Astrocyte (in vitro differentiated cells and primary cell): ENCODE results near the gene CDT1.

ENCODE experiments used
- EZH2 ChIP-seq: IDR thresholded peaks from 2 replicates; pipeline ENCODE4 v1.6.1; 2012; ENCODE audit warnings: mild to moderate bottlenecking, low read length, inconsistent platforms; ENCODE audit not compliant: insufficient read depth
- TF ChIP-seq, protein P1 (sequence below): IDR thresholded peaks from 2 replicates; pipeline ENCODE4 v1.5.1; 2011; ENCODE audit warnings: low read depth, mild to moderate bottlenecking, inconsistent platforms, low read length, moderate library complexity; ENCODE audit not compliant: insufficient read depth

DNA sequence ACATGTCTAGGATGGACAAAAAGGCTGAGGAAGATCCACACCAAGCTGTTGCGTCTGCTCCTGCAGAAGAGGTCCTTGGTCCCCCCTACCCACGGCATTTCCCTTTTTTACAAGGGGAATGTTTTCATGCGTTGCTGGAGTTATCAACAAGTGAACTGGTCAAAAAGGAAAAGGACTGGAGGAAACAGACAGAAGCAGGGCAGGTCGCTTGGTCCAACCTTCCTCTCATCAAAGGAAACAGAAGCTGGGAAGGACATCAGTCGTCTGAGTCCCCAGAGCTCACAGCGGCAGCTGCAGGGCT is 44.7 kb upstream of the CDT1 start:
- TF ChIP-seq, protein P1, sequence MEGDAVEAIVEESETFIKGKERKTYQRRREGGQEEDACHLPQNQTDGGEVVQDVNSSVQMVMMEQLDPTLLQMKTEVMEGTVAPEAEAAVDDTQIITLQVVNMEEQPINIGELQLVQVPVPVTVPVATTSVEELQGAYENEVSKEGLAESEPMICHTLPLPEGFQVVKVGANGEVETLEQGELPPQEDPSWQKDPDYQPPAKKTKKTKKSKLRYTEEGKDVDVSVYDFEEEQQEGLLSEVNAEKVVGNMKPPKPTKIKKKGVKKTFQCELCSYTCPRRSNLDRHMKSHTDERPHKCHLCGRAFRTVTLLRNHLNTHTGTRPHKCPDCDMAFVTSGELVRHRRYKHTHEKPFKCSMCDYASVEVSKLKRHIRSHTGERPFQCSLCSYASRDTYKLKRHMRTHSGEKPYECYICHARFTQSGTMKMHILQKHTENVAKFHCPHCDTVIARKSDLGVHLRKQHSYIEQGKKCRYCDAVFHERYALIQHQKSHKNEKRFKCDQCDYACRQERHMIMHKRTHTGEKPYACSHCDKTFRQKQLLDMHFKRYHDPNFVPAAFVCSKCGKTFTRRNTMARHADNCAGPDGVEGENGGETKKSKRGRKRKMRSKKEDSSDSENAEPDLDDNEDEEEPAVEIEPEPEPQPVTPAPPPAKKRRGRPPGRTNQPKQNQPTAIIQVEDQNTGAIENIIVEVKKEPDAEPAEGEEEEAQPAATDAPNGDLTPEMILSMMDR, result no peak
- TF ChIP-seq EZH2, result no peak
